Activated naive CD8-positive, alpha-beta T cell (primary cell): Measurements from ENCODE around the gene TMA7B.

ENCODE experiments used
- H3K27ac Mint-ChIP-seq: one replicate; pipeline ENCODE4 v1.8.0; 2021; ENCODE audit warnings: mixed read lengths
- H3K27me3 Mint-ChIP-seq: one replicate; pipeline ENCODE4 v1.8.0; 2021; ENCODE audit warnings: mixed read lengths
- H3K36me3 Mint-ChIP-seq: one replicate; pipeline ENCODE4 v1.8.0; 2021; ENCODE audit warnings: mixed read lengths
- H3K4me1 Mint-ChIP-seq: one replicate; pipeline ENCODE4 v1.8.0; 2021; ENCODE audit warnings: low read depth, mixed read lengths
- H3K4me3 Mint-ChIP-seq: one replicate; pipeline ENCODE4 v1.8.0; 2021; ENCODE audit warnings: mild to moderate bottlenecking, mixed read lengths
- H3K9me3 Mint-ChIP-seq: one replicate; pipeline ENCODE4 v1.8.0; 2021; ENCODE audit warnings: low read depth, mixed read lengths

TMA7B gene

GRCh38 chr22:39926753-39927152 is 33.4 kb upstream of the TMA7B start:
- H3K27ac Mint-ChIP-seq = no peak overlapping the region
- H3K4me1 Mint-ChIP-seq = peaks cover 48% of the 10 kb centered on the region
- H3K9me3 Mint-ChIP-seq = no peaks in the 10 kb centered on the region
- H3K4me3 Mint-ChIP-seq = no peak overlapping the region
- no peaks in the 10 kb centered on the region for H3K27me3 Mint-ChIP-seq
- peaks cover 7% of the 10 kb centered on the region for H3K36me3 Mint-ChIP-seq

DNA sequence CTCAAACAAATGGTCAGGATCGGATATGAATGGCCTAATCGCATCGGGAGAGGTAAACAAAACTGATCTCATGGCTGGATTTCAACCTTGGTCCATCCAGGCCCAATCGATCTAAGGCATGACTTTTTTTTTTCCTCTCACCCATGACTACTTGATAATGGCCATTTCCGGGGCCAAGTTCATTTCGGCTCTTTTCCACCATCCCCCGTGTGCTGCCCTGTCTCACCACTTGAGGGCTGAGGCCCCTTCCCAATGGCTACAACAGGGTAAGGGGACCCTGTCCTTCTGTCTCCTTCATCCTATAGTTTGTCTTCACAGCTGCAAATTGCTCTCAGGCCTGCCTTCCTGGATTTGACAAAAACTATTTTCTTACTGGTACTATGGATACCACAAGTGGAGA is 32.7 kb upstream of the TMA7B start:
- Mint-ChIP-seq H3K27me3 (no peaks in the 10 kb centered on the region), H3K4me3 (no peak overlapping the region), H3K9me3 (no peaks in the 10 kb centered on the region), H3K36me3 (no peaks in the 10 kb centered on the region), H3K4me1 (peaks cover 40% of the 10 kb centered on the region), H3K27ac (no peak overlapping the region)

DNA sequence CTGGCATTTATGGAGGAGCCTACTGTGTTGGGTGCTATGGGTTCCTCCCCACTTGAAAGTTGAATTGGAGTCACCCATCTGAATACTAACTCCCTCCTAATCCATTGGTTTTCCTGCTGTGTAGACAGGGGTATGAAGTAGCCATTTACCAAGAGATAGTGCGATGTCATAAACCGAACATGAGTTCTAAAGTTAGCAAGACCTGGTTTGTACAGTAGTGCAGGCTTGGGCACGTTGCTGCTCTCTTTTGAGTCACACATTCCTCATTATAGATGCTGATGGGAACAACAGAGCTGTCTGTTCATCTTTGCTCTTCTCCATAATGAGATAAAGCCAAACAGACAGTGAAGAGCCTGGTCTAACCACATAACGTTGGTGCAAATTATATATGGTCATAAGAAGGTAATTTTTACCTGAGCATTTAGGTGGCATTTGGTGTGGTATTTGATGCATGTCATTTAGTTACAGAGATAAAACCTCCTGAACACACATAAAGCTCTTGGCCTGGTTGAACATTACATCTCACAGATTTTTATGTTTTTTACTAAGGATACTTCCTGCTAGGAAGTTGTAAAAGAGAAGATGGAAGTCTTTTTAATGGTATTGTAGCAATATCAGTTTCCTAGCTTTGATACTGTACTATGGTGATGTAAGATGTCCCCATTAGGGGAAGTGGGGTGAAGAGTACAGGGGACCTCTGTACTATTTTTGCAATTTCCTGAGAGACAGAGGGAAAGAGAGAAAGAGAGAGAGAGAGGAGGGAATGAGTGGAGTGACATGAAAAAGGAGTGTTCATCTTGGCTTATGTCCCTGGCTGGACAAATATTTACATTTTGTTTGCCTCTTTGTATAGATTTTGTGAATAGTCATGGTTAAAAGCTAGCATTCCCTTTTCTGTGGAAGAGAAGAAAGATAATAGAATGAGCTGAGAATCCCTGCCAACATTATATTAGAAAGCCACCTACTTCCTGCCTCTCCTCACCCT is 31.4 kb upstream of the TMA7B start:
- H3K9me3 Mint-ChIP-seq = no peaks in the 10 kb centered on the region
- peaks cover 41% of the 10 kb centered on the region for H3K4me1 Mint-ChIP-seq
- H3K36me3 Mint-ChIP-seq = peaks cover 2% of the 10 kb centered on the region
- H3K4me3 Mint-ChIP-seq = no peak overlapping the region
- no peaks in the 10 kb centered on the region for H3K27me3 Mint-ChIP-seq
- H3K27ac Mint-ChIP-seq = no peak overlapping the region

DNA sequence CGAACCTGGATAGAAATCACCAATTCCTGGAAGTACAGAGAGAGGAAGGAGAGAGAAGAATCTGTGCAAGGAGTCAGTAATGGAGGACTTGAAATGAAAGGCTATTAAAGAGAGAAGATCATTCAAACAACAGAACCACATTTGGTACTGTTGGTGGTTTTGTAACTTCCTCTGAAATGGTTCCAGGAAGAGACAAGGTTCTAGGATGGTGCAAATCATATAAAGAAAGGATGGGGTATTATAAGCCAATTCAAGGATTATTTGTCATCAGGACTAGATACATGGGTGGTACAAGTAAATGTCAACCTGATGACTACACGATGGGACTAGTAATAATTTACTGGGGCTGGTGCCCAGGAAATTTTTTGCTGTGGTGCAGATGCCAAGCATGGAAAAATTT is 28.9 kb upstream of the TMA7B start:
- Mint-ChIP-seq H3K27me3 (no peaks in the 10 kb centered on the region), H3K4me3 (no peak overlapping the region), H3K27ac (no peak overlapping the region), H3K4me1 (peaks cover 40% of the 10 kb centered on the region), H3K36me3 (peaks cover 2% of the 10 kb centered on the region), H3K9me3 (no peaks in the 10 kb centered on the region)

DNA sequence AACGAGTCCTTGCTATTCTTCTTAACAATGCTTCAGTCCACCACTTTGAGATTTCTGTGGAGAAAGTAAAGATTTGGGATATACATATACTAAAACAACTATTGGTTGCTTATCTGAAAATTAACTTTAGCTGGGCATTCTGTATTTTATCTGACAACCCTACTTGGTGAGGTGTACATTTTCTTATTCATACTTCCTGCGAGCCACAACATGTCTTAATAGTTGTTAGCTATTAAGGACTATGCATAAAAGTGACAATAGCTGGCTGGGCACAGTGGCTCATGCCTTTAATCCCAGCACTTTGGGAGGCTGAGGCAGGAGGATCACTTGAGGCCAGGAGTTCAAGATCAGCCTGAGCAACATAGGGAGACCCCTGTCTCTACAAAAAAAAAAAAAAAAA is 28.0 kb upstream of the TMA7B start:
- peaks cover 2% of the 10 kb centered on the region for H3K36me3 Mint-ChIP-seq
- H3K27me3 Mint-ChIP-seq = no peaks in the 10 kb centered on the region
- H3K4me3 Mint-ChIP-seq = no peak overlapping the region
- H3K9me3 Mint-ChIP-seq = no peaks in the 10 kb centered on the region
- H3K27ac Mint-ChIP-seq = no peak overlapping the region
- peaks cover 45% of the 10 kb centered on the region for H3K4me1 Mint-ChIP-seq

DNA sequence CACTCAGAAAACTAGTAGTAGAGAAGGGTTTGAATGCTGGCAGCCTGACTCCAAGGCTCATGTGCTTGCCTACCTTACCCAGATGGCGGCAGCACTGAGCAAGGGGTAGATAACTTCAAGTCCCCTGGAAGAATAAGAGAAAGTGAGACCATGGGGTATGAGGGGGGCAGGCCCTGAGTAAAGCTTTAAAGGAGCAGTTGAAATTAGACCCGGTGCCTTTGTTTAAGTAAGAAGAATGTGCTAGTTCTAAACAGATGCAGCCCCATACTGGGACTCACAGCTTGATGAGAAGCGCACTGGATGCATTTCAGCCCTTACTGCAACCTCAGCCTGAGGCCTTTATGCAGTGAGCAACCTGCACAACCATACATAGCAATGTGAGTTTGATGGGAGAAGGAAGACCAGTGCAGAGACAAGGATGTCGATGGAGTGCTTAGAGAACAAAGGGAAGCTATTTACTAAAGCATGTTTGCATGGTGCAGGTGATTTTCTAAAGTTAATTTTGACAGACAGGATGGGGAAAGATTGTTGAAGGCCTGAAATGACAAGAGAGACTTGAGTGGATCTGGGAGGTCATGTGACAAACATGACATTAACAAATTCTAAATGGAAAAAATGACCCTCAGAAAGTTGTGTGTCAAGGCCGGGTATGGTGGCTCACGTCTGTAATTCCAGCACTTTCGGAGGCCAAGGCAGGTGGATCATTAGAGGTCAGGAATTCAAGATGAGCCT is 27.1 kb upstream of the TMA7B start:
- Mint-ChIP-seq H3K27me3 (no peaks in the 10 kb centered on the region), H3K9me3 (no peaks in the 10 kb centered on the region), H3K27ac (peak overlapping the region; percentile 97), H3K4me1 (peaks cover 54% of the 10 kb centered on the region), H3K36me3 (peaks cover 2% of the 10 kb centered on the region), H3K4me3 (peak overlapping the region; percentile 85)

GRCh38 chr22:39933741-39934140 is 26.5 kb upstream of the TMA7B start:
- H3K9me3 Mint-ChIP-seq = no peaks in the 10 kb centered on the region
- no peaks in the 10 kb centered on the region for H3K27me3 Mint-ChIP-seq
- H3K4me1 Mint-ChIP-seq = peaks cover 60% of the 10 kb centered on the region
- peak overlapping the region; percentile 97 for H3K27ac Mint-ChIP-seq
- H3K36me3 Mint-ChIP-seq = peaks cover 2% of the 10 kb centered on the region
- H3K4me3 Mint-ChIP-seq = peak overlapping the region; percentile 85

DNA sequence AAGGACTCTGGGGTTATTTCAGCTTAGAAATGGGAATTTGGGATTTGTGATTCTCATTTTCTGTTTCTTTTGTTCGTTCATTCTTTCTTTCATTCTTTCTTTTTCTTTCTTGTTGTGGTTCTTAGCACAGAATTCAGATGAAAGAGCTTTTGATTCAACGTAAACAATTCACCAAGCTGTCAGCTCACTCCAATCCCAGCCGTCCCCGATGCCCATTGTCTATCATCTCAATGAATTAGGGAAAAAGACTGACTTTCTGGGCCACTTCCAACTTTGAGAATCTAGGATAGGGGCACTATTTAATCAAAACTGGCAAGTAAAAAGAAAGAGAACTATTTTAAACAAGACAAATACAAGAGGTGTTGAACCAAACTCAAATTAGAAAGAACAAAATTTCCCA is 25.1 kb upstream of the TMA7B start:
- Mint-ChIP-seq H3K4me1 (peaks cover 71% of the 10 kb centered on the region), H3K27ac (peak overlapping the region; percentile 97), H3K9me3 (no peaks in the 10 kb centered on the region), H3K4me3 (peak overlapping the region; percentile 85), H3K27me3 (no peaks in the 10 kb centered on the region), H3K36me3 (peaks cover 2% of the 10 kb centered on the region)

- Mint-ChIP-seq H3K27ac (peak overlapping the region; percentile 97), H3K4me3 (peak overlapping the region; percentile 85), H3K36me3 (peaks cover 2% of the 10 kb centered on the region)
Measured at GRCh38 chr22:39935612-39936011, 24.6 kb upstream of the TMA7B start.

DNA sequence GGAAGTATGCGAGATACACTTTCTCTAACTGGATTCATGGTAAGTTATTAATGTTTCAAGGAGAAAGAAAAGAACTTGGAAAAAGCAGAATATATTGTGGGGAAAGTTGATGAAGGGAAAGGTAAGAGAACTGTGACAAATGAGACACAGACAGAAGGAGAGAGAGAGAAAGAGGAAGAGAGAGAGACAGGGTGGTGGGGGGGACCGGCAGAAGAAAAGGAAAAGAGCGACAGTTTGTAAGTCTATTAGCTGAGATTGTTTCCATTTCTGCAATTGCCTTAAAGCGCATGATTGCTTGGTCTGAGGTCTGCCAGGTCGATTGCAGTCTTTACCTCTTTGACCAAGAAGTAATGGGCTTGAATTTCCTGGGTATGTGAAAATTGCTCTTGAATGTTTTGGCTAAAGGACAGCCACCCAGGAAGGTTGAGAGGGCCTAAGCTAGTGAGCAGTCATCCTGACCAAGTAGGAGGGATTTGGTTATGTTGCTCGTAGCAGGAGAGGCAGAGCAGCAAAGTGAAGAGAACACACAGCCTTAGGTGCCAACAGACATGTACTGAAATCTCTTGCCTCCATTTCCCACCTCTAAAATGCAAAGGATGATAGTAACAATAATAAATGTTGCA is 23.6 kb upstream of the TMA7B start:
- Mint-ChIP-seq H3K4me1 (peaks cover 86% of the 10 kb centered on the region), H3K4me3 (peak overlapping the region; percentile 85), H3K27ac (peak overlapping the region; percentile 97), H3K9me3 (no peaks in the 10 kb centered on the region), H3K27me3 (no peaks in the 10 kb centered on the region), H3K36me3 (peaks cover 2% of the 10 kb centered on the region)

More at GRCh38 chr22:39935612-39936011, 24.6 kb upstream of the TMA7B start:
- H3K9me3 Mint-ChIP-seq = no peaks in the 10 kb centered on the region
- peaks cover 76% of the 10 kb centered on the region for H3K4me1 Mint-ChIP-seq
- H3K27me3 Mint-ChIP-seq = no peaks in the 10 kb centered on the region

- no peaks in the 10 kb centered on the region for H3K27me3 Mint-ChIP-seq
Measured at GRCh38 chr22:39937906-39938305, 22.3 kb upstream of the TMA7B start.

GRCh38 chr22:39938509-39939111 is 21.6 kb upstream of the TMA7B start:
- no peaks in the 10 kb centered on the region for H3K9me3 Mint-ChIP-seq
- peaks cover 96% of the 10 kb centered on the region for H3K4me1 Mint-ChIP-seq
- no peaks in the 10 kb centered on the region for H3K27me3 Mint-ChIP-seq
- peak overlapping the region; percentile 85 for H3K4me3 Mint-ChIP-seq
- H3K27ac Mint-ChIP-seq = peak overlapping the region; percentile 97
- no peaks in the 10 kb centered on the region for H3K36me3 Mint-ChIP-seq

More at GRCh38 chr22:39937906-39938305, 22.3 kb upstream of the TMA7B start:
- H3K27ac Mint-ChIP-seq = peak overlapping the region; percentile 97
- H3K36me3 Mint-ChIP-seq = peaks cover 2% of the 10 kb centered on the region
- peak overlapping the region; percentile 85 for H3K4me3 Mint-ChIP-seq
- no peaks in the 10 kb centered on the region for H3K9me3 Mint-ChIP-seq
- peaks cover 96% of the 10 kb centered on the region for H3K4me1 Mint-ChIP-seq

DNA sequence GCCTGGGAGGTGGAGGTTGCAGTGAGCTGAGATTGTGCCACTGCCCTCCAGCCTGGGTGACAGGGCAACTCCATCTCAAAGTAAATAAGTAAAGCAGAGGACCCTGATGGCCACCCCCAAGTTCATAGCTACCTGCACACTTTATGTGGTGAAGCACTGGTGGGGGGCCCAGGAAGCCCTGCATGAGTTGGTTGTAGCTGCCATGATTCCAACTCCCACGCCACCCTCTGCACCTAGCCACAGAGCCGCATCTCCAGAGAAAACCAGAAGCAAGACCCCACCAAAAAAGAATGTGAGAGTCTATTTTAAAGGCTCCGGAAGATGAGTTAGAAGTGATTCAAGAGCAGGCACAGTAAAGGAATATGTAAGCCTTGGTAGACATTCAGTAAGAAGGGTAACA is 20.4 kb upstream of the TMA7B start:
- Mint-ChIP-seq H3K27ac (peak overlapping the region; percentile 97), H3K27me3 (no peaks in the 10 kb centered on the region), H3K36me3 (peaks cover 3% of the 10 kb centered on the region), H3K9me3 (no peaks in the 10 kb centered on the region), H3K4me3 (peak overlapping the region; percentile 75), H3K4me1 (peaks cover 96% of the 10 kb centered on the region)

DNA sequence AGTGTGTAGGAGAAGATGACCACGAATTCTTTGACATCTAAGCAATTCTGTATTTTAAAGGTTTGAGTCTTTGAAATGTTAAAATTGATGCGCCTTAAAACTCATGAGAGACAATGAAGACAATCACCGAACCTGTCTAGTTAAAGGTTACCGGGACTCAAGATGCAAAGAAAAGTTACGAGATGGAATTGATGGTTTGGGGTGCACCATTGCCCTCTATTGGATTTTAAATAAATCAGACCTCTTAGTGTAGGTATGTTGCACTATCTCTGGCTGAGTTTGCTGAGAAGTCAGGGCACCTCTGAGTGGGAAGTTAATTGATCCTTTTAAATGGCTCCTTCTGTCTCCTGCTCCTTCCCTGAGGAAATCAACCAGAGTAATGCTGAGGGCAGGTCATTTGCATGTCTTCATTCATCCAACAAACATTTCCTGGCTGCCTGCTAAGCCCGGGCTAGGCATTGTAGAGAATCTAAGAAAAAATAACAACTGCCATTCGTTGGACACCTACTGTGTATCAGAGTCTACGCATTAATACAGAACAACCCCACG is 19.4 kb upstream of the TMA7B start:
- peak overlapping the region; percentile 75 for H3K4me3 Mint-ChIP-seq
- H3K27me3 Mint-ChIP-seq = no peaks in the 10 kb centered on the region
- H3K36me3 Mint-ChIP-seq = peaks cover 3% of the 10 kb centered on the region
- peaks cover 97% of the 10 kb centered on the region for H3K4me1 Mint-ChIP-seq
- peak overlapping the region; percentile 97 for H3K27ac Mint-ChIP-seq
- H3K9me3 Mint-ChIP-seq = no peaks in the 10 kb centered on the region
